ENCODE results near the gene CDH23.

Gene CDH23

GRCh38 chr10:71765176-71765904, 368.6 kb downstream of the CDH23 start:
- Histone ChIP-seq H3K4me3 (ENCODE audit: low read length) (no peak overlapping the region), H3K27ac (ENCODE audit: low read depth, low read length) (no peak overlapping the region), H3F3A (ENCODE audit: control insufficient read depth, insufficient read depth) (no peaks in the 10 kb centered on the region), H3K36me3 (ENCODE audit: control insufficient read depth, low read length) (no peaks in the 10 kb centered on the region), H3K9me3 (ENCODE audit: control insufficient read depth, insufficient read depth, low read length) (no peaks in the 10 kb centered on the region), H3K4me2 (ENCODE audit: low read length) (no peak overlapping the region), H3K9me2 (replicated peaks; ENCODE audit: control insufficient read depth, low read length) (no peaks in the 10 kb centered on the region), H3K79me2 (ENCODE audit: control insufficient read depth, low read length) (no peaks in the 10 kb centered on the region), H3K4me1 (ENCODE audit: control insufficient read depth, low read length) (peaks cover 3% of the 10 kb centered on the region; the same call in 1 of the 2 replicates), H4K20me1 (ENCODE audit: control insufficient read depth, insufficient read depth, low read depth, low read length) (no peaks in the 10 kb centered on the region), H3K27me3 (ENCODE audit: control insufficient read depth, low read length) (no peaks in the 10 kb centered on the region)
- no peak for TF ChIP-seq EZH2phosphoT487 (IDR thresholded peaks at IDR 0.05; ENCODE audit: borderline replicate concordance, low read length)
- TF ChIP-seq CTCF (IDR thresholded peaks at IDR 0.05; ENCODE audit: low read depth, low read length, poor library complexity, severe bottlenecking) = no peak

GRCh38 chr10:71765906-71766716, 369.4 kb downstream of the CDH23 start:
- no peaks in the 10 kb centered on the region for H3K27me3 ChIP-seq (ENCODE audit: control insufficient read depth, low read length)
- H3K4me2 ChIP-seq (ENCODE audit: low read length) = no peak overlapping the region
- H3F3A ChIP-seq (ENCODE audit: control insufficient read depth, insufficient read depth) = no peaks in the 10 kb centered on the region
- H3K4me3 ChIP-seq (ENCODE audit: low read length) = no peak overlapping the region
- no peaks in the 10 kb centered on the region for H3K9me3 ChIP-seq (ENCODE audit: control insufficient read depth, insufficient read depth, low read length)
- no peaks in the 10 kb centered on the region for H3K9me2 ChIP-seq (replicated peaks; ENCODE audit: control insufficient read depth, low read length)
- no peaks in the 10 kb centered on the region for H4K20me1 ChIP-seq (ENCODE audit: control insufficient read depth, insufficient read depth, low read depth, low read length)
- no peak for TF ChIP-seq EZH2phosphoT487 (IDR thresholded peaks at IDR 0.05; ENCODE audit: borderline replicate concordance, low read length)
- TF ChIP-seq CTCF (IDR thresholded peaks at IDR 0.05; ENCODE audit: low read depth, low read length, poor library complexity, severe bottlenecking) = no peak
- no peaks in the 10 kb centered on the region for H3K79me2 ChIP-seq (ENCODE audit: control insufficient read depth, low read length)
- peaks cover 3% of the 10 kb centered on the region; the same call in 1 of the 2 replicates for H3K4me1 ChIP-seq (ENCODE audit: control insufficient read depth, low read length)
- H3K36me3 ChIP-seq (ENCODE audit: control insufficient read depth, low read length) = no peaks in the 10 kb centered on the region
- H3K27ac ChIP-seq (ENCODE audit: low read depth, low read length) = no peak overlapping the region

- Histone ChIP-seq H3K9me2 (replicated peaks; ENCODE audit: control insufficient read depth, low read length) (no peaks in the 10 kb centered on the region), H3K9me3 (ENCODE audit: control insufficient read depth, insufficient read depth, low read length) (no peaks in the 10 kb centered on the region), H3K27ac (ENCODE audit: low read depth, low read length) (no peak overlapping the region), H3K4me2 (ENCODE audit: low read length) (no peak overlapping the region), H3K4me3 (ENCODE audit: low read length) (no peak overlapping the region), H3K79me2 (ENCODE audit: control insufficient read depth, low read length) (no peaks in the 10 kb centered on the region), H3K27me3 (ENCODE audit: control insufficient read depth, low read length) (peaks cover 3% of the 10 kb centered on the region; the same call in 1 of the 2 replicates), H3F3A (ENCODE audit: control insufficient read depth, insufficient read depth) (no peaks in the 10 kb centered on the region), H4K20me1 (ENCODE audit: control insufficient read depth, insufficient read depth, low read depth, low read length) (no peaks in the 10 kb centered on the region), H3K36me3 (ENCODE audit: control insufficient read depth, low read length) (no peaks in the 10 kb centered on the region), H3K4me1 (ENCODE audit: control insufficient read depth, low read length) (peaks cover 3% of the 10 kb centered on the region; the same call in 1 of the 2 replicates)
- TF ChIP-seq EZH2phosphoT487 (IDR thresholded peaks at IDR 0.05; ENCODE audit: borderline replicate concordance, low read length) = no peak
- no peak for TF ChIP-seq CTCF (IDR thresholded peaks at IDR 0.05; ENCODE audit: low read depth, low read length, poor library complexity, severe bottlenecking)
Measured at GRCh38 chr10:71766717-71767419, 370.1 kb downstream of the CDH23 start.
